ENCODE data around the gene CYP2U1. TPM values are rescaled to one million over a fixed set of nuclear protein-coding genes. Genes with fewer than 3 reads are reported as not detected.

CYP2U1 gene
- total RNA-seq, 1 donor, result 17.3 TPM

DNA sequence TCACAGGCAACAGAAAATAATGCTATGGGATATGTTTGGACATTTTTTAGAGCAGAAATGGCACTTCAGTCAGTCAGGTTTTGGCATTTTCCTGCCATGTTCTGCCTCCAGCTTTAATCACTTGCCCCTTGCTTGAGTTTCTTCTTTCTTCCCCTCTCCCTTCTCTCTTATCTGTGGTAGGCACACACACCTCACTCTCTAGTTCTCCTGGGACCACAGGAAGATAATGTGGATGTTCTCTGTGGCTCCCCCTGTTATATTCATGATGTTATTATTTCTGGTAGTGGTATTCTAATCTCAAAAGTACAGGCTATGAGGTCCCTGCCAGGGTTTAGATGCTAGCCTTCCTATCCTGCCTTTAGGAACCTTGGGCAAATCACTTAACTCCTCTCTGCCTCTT is 63.5 kb downstream of the CYP2U1 start:
- TF ChIP-seq, protein P1, sequence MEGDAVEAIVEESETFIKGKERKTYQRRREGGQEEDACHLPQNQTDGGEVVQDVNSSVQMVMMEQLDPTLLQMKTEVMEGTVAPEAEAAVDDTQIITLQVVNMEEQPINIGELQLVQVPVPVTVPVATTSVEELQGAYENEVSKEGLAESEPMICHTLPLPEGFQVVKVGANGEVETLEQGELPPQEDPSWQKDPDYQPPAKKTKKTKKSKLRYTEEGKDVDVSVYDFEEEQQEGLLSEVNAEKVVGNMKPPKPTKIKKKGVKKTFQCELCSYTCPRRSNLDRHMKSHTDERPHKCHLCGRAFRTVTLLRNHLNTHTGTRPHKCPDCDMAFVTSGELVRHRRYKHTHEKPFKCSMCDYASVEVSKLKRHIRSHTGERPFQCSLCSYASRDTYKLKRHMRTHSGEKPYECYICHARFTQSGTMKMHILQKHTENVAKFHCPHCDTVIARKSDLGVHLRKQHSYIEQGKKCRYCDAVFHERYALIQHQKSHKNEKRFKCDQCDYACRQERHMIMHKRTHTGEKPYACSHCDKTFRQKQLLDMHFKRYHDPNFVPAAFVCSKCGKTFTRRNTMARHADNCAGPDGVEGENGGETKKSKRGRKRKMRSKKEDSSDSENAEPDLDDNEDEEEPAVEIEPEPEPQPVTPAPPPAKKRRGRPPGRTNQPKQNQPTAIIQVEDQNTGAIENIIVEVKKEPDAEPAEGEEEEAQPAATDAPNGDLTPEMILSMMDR (IDR thresholded peaks at IDR 0.05; ENCODE audit: insufficient read depth, low read length), result no peak
- DNase-seq (ENCODE audit: low read depth), result no peak
- H3K4me3 ChIP-seq (ENCODE audit: low read depth, low read length), result no peak overlapping the region

DNA sequence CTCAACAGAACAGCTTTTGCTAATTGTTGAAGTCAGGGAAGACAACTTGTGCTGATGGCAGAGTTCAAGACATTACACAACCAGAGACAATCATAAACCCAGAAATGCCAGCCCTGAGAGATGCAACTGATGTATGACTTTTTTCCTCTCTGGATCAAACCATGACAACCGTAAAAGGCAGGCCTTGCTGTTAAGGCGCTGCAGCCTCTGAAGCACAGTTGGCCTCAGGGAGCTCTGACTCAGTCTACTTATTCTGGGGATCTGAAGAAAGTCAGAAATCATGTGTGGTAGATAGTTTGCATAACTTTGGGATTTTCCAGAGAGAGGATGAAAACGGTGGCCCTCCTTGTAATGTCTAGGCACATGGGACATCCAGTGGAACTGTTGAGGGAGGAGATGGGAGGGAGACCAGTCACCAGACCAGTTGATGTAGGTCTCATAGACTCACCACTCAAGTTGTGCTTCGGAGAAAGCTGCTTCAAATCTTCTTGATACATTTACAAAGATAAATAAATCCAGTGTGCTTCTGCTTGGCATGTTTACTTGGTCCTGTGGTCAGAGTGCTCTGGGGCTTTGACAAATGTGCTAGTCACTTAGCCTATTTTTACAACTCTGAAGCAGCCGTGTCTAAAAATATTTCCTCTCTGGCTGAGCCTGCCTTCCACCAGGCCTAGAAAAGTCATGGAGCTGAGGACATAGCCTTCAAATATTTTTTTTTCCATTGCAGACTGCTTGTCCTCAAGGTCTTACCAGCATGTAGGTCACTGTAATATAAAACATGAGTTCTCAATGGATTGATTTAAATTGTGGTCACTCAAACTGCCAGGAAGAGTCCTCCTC is 65.8 kb downstream of the CYP2U1 start:
- TF ChIP-seq, protein P1 (IDR thresholded peaks at IDR 0.05; ENCODE audit: insufficient read depth, low read length), result no peak
- peak; percentile 65 for DNase-seq (ENCODE audit: low read depth)
- H3K4me3 ChIP-seq (ENCODE audit: low read depth, low read length), result no peak overlapping the region

GRCh38 chr4:107997794-107998193 is 66.4 kb downstream of the CYP2U1 start:
- no peak overlapping the region for H3K4me3 ChIP-seq (ENCODE audit: low read depth, low read length)
- TF ChIP-seq, protein P1 (IDR thresholded peaks at IDR 0.05; ENCODE audit: insufficient read depth, low read length), result no peak
- DNase-seq (ENCODE audit: low read depth), result no peak

- TF ChIP-seq, protein P1 (IDR thresholded peaks at IDR 0.05; ENCODE audit: insufficient read depth, low read length), result no peak
- peak; percentile 15 for DNase-seq (ENCODE audit: low read depth)
- no peak overlapping the region for H3K4me3 ChIP-seq (ENCODE audit: low read depth, low read length)
These were observed 68.7 kb downstream of the CYP2U1 start for GRCh38 chr4:107999932-108000539.

GRCh38 chr4:108001540-108002135 is 70.3 kb downstream of the CYP2U1 start:
- DNase-seq (ENCODE audit: low read depth), result peak; percentile 7
- no peak overlapping the region for H3K4me3 ChIP-seq (ENCODE audit: low read depth, low read length)
- TF ChIP-seq, protein P1 (IDR thresholded peaks at IDR 0.05; ENCODE audit: insufficient read depth, low read length), result no peak

Other genes starting within 250 kb of the CYP2U1 start
- gene PAPSS1, start 211.3 kb upstream of the CYP2U1 start, total RNA-seq (ENCODE audit: low replicate concordance), result 62.0 and 174 TPM in 2 replicates
- gene SGMS2, start 106.6 kb upstream of the CYP2U1 start, total RNA-seq (ENCODE audit: low replicate concordance), result 144 and 145 TPM in 2 replicates
- 4.3 and 14.1 TPM in 2 replicates for gene HADH, start 58.3 kb downstream of the CYP2U1 start, total RNA-seq (ENCODE audit: low replicate concordance)
- gene LEF1, start 237.4 kb downstream of the CYP2U1 start, total RNA-seq (ENCODE audit: low replicate concordance), result 0.63 TPM in 1 of 2 replicates, not detected in the other

Measured in fibroblast of the aortic adventitia (primary cell).